K562 (cell line): Measurements from ENCODE around the gene UNC5C. TPM values are rescaled to one million over a fixed set of nuclear protein-coding genes. Genes with fewer than 3 reads are reported as not detected.

Experiments
- ARNT ChIP-seq, 2 experiments: fragments of 450-650 bp; IDR thresholded peaks; 2 replicates each; pipeline ENCODE4 v1.6.1; 2016; ENCODE audit warnings: mild to moderate bottlenecking in 1 of 2
- CREB3 ChIP-seq: fragments of 450-650 bp; conservative IDR thresholded peaks from 2 replicates; pipeline ENCODE4 v1.6.1; 2016; ENCODE audit warnings: missing genetic modification characterization, low read depth, mild to moderate bottlenecking, missing compliant biosample characterization, moderate library complexity
- FOSL1 ChIP-seq: fragments of 200-800 bp; sonication (Bioruptor generic); conservative IDR thresholded peaks from 2 replicates; pipeline ENCODE4 v1.6.1; 2016; ENCODE audit warnings: missing genetic modification characterization, missing compliant biosample characterization
- FOXK2 ChIP-seq, 2 experiments: fragments of 450-650 bp; IDR thresholded peaks in 1 of 2; conservative IDR thresholded peaks in 1 of 2; 2 replicates each; pipeline ENCODE4 v1.6.1; 2016; ENCODE audit warnings: low read depth in 2 of 2, mild to moderate bottlenecking in 1 of 2
- HES1 ChIP-seq: fragments of 450-650 bp; IDR thresholded peaks from 2 replicates; pipeline ENCODE4 v1.6.1; 2016; ENCODE audit warnings: low read depth, mild to moderate bottlenecking, moderate library complexity
- HMGN3 ChIP-seq: IDR thresholded peaks from 2 replicates; pipeline ENCODE4 v1.6.1; 2011; ENCODE audit warnings: borderline replicate concordance, low read depth, mild to moderate bottlenecking, mixed read lengths, low read length; ENCODE audit not compliant: insufficient read length; ENCODE audit errors: extremely low read depth
- JUND ChIP-seq, 2 experiments: IDR thresholded peaks; 2 replicates in 1 of 2; 3 replicates in 1 of 2; pipeline ENCODE4 v1.6.1; 2011; ENCODE audit warnings: borderline replicate concordance in 2 of 2, low read depth in 2 of 2, low read length in 2 of 2, improper control_type of control experiment in 1 of 2, missing biosample characterization in 1 of 2, missing genetic modification characterization in 1 of 2, missing genetic modification reagents in 1 of 2
- KDM1A ChIP-seq, 2 experiments: fragments of 450-650 bp; IDR thresholded peaks; 2 replicates each; pipeline ENCODE4 v1.6.1; 2016; ENCODE audit warnings: mild to moderate bottlenecking in 2 of 2
- L3MBTL2 ChIP-seq: fragments of 450-650 bp; IDR thresholded peaks from 2 replicates; pipeline ENCODE4 v1.6.1; 2016; ENCODE audit warnings: mild to moderate bottlenecking, moderate library complexity
- MEF2A ChIP-seq: IDR thresholded peaks from 2 replicates; pipeline ENCODE4 v1.6.1; 2011; ENCODE audit warnings: low read depth, mild to moderate bottlenecking, low read length, moderate library complexity; ENCODE audit not compliant: control insufficient read depth
- NFE2 ChIP-seq: IDR thresholded peaks from 2 replicates; pipeline ENCODE4 v1.6.1; 2014; ENCODE audit warnings: antibody characterized with exemption, low read depth
- NRF1 ChIP-seq, 2 experiments: fragments of 450-650 bp; IDR thresholded peaks in 1 of 2; conservative IDR thresholded peaks in 1 of 2; 2 replicates each; pipeline ENCODE4 v1.6.1; 2014; ENCODE audit warnings: mild to moderate bottlenecking in 2 of 2
- PCBP2 ChIP-seq: fragments of 200-400 bp; formaldehyde crosslinking; IDR thresholded peaks from 2 replicates; pipeline ENCODE4 v1.6.1; 2018; ENCODE audit warnings: low read length, low read depth, mild to moderate bottlenecking, moderate library complexity; ENCODE audit not compliant: poor library complexity, severe bottlenecking
- PML ChIP-seq: IDR thresholded peaks from 2 replicates; pipeline ENCODE4 v1.6.1; 2012; ENCODE audit warnings: low read length, inconsistent platforms
- RFX1 ChIP-seq: fragments of 450-650 bp; IDR thresholded peaks from 2 replicates; pipeline ENCODE4 v1.6.1; 2016; ENCODE audit warnings: mild to moderate bottlenecking, moderate library complexity
- SETDB1 ChIP-seq: IDR thresholded peaks from one replicate; pipeline ENCODE4 v1.6.1; 2012; ENCODE audit warnings: low read length, control low read depth, inconsistent platforms
- SMARCE1 ChIP-seq: fragments of 450-650 bp; IDR thresholded peaks from 2 replicates; pipeline ENCODE4 v1.7.1; 2016; ENCODE audit warnings: mild to moderate bottlenecking
- SNRNP70 ChIP-seq: fragments of 200-400 bp; formaldehyde crosslinking; optimal IDR thresholded peaks from 2 replicates; pipeline ENCODE3; 2017; ENCODE audit warnings: low read depth, low read length
- ZMIZ1 ChIP-seq, 2 experiments: fragments of 150-350 bp in 1 of 2; IDR thresholded peaks; 2 replicates each; pipeline ENCODE4 v1.6.1; 2012 to 2016; ENCODE audit warnings: low read depth in 2 of 2, low read length in 2 of 2, mild to moderate bottlenecking in 1 of 2, moderate library complexity in 1 of 2
- ZNF197 ChIP-seq: fragments of 200-800 bp; sonication (Bioruptor generic); IDR thresholded peaks from 2 replicates; pipeline ENCODE4 v1.6.1; 2016; ENCODE audit warnings: low read depth, missing genetic modification characterization, missing compliant biosample characterization
- ZNF316 ChIP-seq: fragments of 450-650 bp; IDR thresholded peaks from 2 replicates; pipeline ENCODE4 v1.6.1; 2016
- ZNF76 ChIP-seq: fragments of 250-450 bp; sonication (Bioruptor Pico); IDR thresholded peaks from 2 replicates; pipeline ENCODE4 v1.4.0; 2020; ENCODE audit warnings: mild to moderate bottlenecking, moderate library complexity, borderline replicate concordance
- polyA plus RNA-seq, 8 experiments: library from polyadenylated mRNA; depleted of rRNA in 4 of 8; stranded (reverse) in 5 of 8; unstranded in 3 of 8; fragments of >200 nt; fragmentation: Nextera tagmentation in 2 of 8; fragmentation: Illumina TruSeq in 1 of 8; extraction: Ambion mirVana in 2 of 8; extraction: Trizol in 1 of 8; gene quantifications; 2 replicates each; pipeline versions ENCODE4 v1.2.1 to v1.2.3, GENCODE V29; 2011 to 2014; ENCODE audit warnings: inconsistent platforms in 1 of 8, missing spikeins in 1 of 8
- total RNA-seq, 7 experiments: library from RNA; depleted of rRNA in 6 of 7; stranded (reverse); fragments of >200 nt in 6 of 7; fragmentation: Illumina TruSeq in 2 of 7; extraction: Trizol in 2 of 7; gene quantifications; 2 replicates each; pipeline versions ENCODE4 v1.2.1 to v1.2.3, GENCODE V29; 2011 to 2021; ENCODE audit warnings: low replicate concordance in 1 of 7

The UNC5C gene
- total and polyA plus RNA-seq, 9 of the 15 experiments (the other 6 are each of a cell fraction or from before 2014, with no cell fraction given) = under 0.01 to 0.10 (median 0.03) TPM; not detected in 1

GRCh38 chr4:95289028-95289634 is 259.6 kb downstream of the UNC5C start (continued):
- peak in 1 of 2 experiments; percentile 60; a peak in 2 of 4 replicates for TF ChIP-seq ARNT (IDR thresholded peaks at IDR 0.05)
- peak; percentile 96 for TF ChIP-seq SMARCE1
- TF ChIP-seq SNRNP70 = no peak
- TF ChIP-seq PCBP2 = no peak
- peak; percentile 96 for TF ChIP-seq PML
- peak; percentile 71; the same call in 1 of the 2 replicates for TF ChIP-seq HES1
- peak; percentile 63 for TF ChIP-seq NFE2
- peak in 1 of 2 experiments; percentile 94; a peak in 2 of 4 replicates for TF ChIP-seq ZMIZ1 (IDR thresholded peaks at IDR 0.05; ENCODE audit: low read depth in 2 of 2, low read length in 2 of 2)
- 0 out of 2 replicates have a peak, but pooled peaks have one; percentile 4 for TF ChIP-seq ZNF316
- TF ChIP-seq RFX1 = no peak
- peak; percentile 87 for TF ChIP-seq JUND (IDR thresholded peaks at IDR 0.05; ENCODE audit: borderline replicate concordance, low read depth, low read length)
- peak; percentile 78; the same call in 1 of the 3 replicates for TF ChIP-seq JUND (tag; IDR thresholded peaks at IDR 0.05; ENCODE audit: borderline replicate concordance, low read depth, low read length)
- TF ChIP-seq FOSL1 (tag) = peak; percentile 92
- no peak for TF ChIP-seq ZNF197 (CRISPR knock-in tag)
- TF ChIP-seq KDM1A (IDR thresholded peaks at IDR 0.05) = peak; percentile 90 to 94
- no peak for TF ChIP-seq SETDB1
- TF ChIP-seq ZNF76 (CRISPR knock-in tag) = no peak
- peak; percentile 34 to 43; a peak in 1 of 4 replicates for TF ChIP-seq FOXK2 (conservative IDR thresholded peaks at IDR 0.05 in 1 of 2, IDR thresholded peaks at IDR 0.05 in 1 of 2; ENCODE audit: low read depth in 2 of 2)
- 0 out of 2 replicates have a peak, but pooled peaks have one; percentile 44 for TF ChIP-seq MEF2A
- peak; percentile 62 for TF ChIP-seq HMGN3
- peak; percentile 23; the same call in 1 of the 2 replicates for TF ChIP-seq L3MBTL2
- 0 out of 2 replicates have a peak, but pooled peaks have one; percentile 14 for TF ChIP-seq CREB3 (tag)
- peak; percentile 9 to 10; a peak in 1 of 4 replicates for TF ChIP-seq NRF1 (conservative IDR thresholded peaks at IDR 0.05 in 1 of 2, IDR thresholded peaks at IDR 0.05 in 1 of 2)
